ENCODE data around the gene CDK12. TPM values are rescaled to one million over a fixed set of nuclear protein-coding genes. Genes with fewer than 3 reads are reported as not detected.

Gene CDK12
- total RNA-seq (2022; extraction: Qiagen RNA extraction; ENCODE audit: low read depth): 37.6 to 46.7 TPM (median 44.1 TPM) in 5 replicates

GRCh38 chr17:39461113-39461925 lies at the start of gene CDK12:
Gene CDK12 (plus strand): TSS chr17:39461486. CDS start chr17:39462072, 586 bp downstream.

GRCh38 chr17:39450847-39451581 lies 10.3 kb upstream of the CDK12 start, which contains the start of gene MED1:
Gene MED1 (minus strand): TSS chr17:39451263. CDS start chr17:39451062, 201 bp downstream.

Other genes with a start within 250 kb of the CDK12 start
- gene STAC2, start 235.5 kb upstream of the CDK12 start, total RNA-seq (2022; extraction: Qiagen RNA extraction; ENCODE audit: low read depth): 0.09 to 0.22 TPM (median 0.14 TPM) in 5 replicates
- gene FBXL20, start 59.9 kb upstream of the CDK12 start, total RNA-seq (2022; extraction: Qiagen RNA extraction; ENCODE audit: low read depth): 7.2 to 11.1 TPM (median 9.9 TPM) in 5 replicates
- gene MED1, start 10.2 kb upstream of the CDK12 start, total RNA-seq (2022; extraction: Qiagen RNA extraction; ENCODE audit: low read depth): 31.1 to 40.5 TPM (median 38.0 TPM) in 5 replicates
- not detected in 5 replicates for gene NEUROD2, start 146.4 kb downstream of the CDK12 start, total RNA-seq (2022; extraction: Qiagen RNA extraction; ENCODE audit: low read depth)
- gene PPP1R1B, start 165.5 kb downstream of the CDK12 start, total RNA-seq (2022; extraction: Qiagen RNA extraction; ENCODE audit: low read depth): 0.18 TPM in 1 of 5 replicates, not detected in the others
- 49.8 to 64.8 TPM (median 57.2 TPM) in 5 replicates for gene STARD3, start 175.7 kb downstream of the CDK12 start, total RNA-seq (2022; extraction: Qiagen RNA extraction; ENCODE audit: low read depth)
- 0.77 to 1.8 TPM (median 1.0 TPM) in 5 replicates for gene TCAP, start 203.9 kb downstream of the CDK12 start, total RNA-seq (2022; extraction: Qiagen RNA extraction; ENCODE audit: low read depth)
- gene PNMT, start 207.0 kb downstream of the CDK12 start, total RNA-seq (2022; extraction: Qiagen RNA extraction; ENCODE audit: low read depth): 0.13 TPM in 1 of 5 replicates, not detected in the others
- 7.3 to 8.5 TPM (median 7.8 TPM) in 5 replicates for gene PGAP3, start 226.6 kb downstream of the CDK12 start, total RNA-seq (2022; extraction: Qiagen RNA extraction; ENCODE audit: low read depth)
- gene ERBB2, start 238.6 kb downstream of the CDK12 start, total RNA-seq (2022; extraction: Qiagen RNA extraction; ENCODE audit: low read depth): 30.4 to 39.9 TPM (median 32.8 TPM) in 5 replicates